Measurements from ENCODE around the gene ARHGAP42. TPM values are rescaled to one million over a fixed set of nuclear protein-coding genes. Genes with fewer than 3 reads are reported as not detected.

Gene ARHGAP42
- total and polyA plus RNA-seq, 9 donors = 4.3 to 11.8 (median 7.0) TPM

DNA sequence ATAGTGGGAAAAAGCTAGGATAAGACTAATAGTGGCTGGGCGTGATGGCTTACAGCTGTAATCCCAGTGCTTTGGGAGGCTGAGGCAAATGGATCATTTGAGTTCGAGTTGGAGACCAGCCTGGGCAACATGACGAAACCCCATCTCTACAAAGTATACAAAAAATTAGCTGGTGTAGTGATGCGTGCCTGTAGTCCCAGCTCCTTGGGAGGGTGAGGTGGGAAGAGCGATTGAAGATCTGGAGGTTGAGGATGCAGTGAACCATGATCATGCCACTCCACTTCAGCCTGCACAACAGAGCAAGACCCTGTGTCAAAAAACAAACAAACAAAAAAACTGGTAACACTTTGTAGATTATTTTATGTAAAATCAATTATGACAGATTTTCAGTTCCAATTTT, 8.8 kb downstream of the ARHGAP42 start:
- no peak overlapping the region for H3K4me3 ChIP-seq
- intact Hi-C loops (cut with DNase I) = no loop called here
- no peaks in the 10 kb centered on the region for H3K36me3 ChIP-seq
- WGBS, 3 donors = 96 to 99% (median 97%) methylated on average over 5 of the region's 5 CpGs
- no peaks in the 10 kb centered on the region for H3K4me1 ChIP-seq (ENCODE audit: insufficient read depth)
- no peak for DNase-seq
- no peaks in the 10 kb centered on the region for H3K27me3 ChIP-seq
- H3K9me3 ChIP-seq = no peaks in the 10 kb centered on the region
- no peak overlapping the region for H3K27ac ChIP-seq
- TF ChIP-seq POLR2A (IDR thresholded peaks at IDR 0.05) (no peak), CTCF (IDR thresholded peaks at IDR 0.05) (no peak)

GRCh38 chr11:100703139-100703538, 16.1 kb downstream of the ARHGAP42 start:
- no peak overlapping the region for H3K27ac ChIP-seq
- intact Hi-C loops (cut with DNase I) = no loop called here
- H3K4me1 ChIP-seq (ENCODE audit: insufficient read depth) = no peaks in the 10 kb centered on the region
- TF ChIP-seq EP300 (IDR thresholded peaks at IDR 0.05) = no peak
- TF ChIP-seq CTCF (IDR thresholded peaks at IDR 0.05) = no peak
- no peak for TF ChIP-seq POLR2A (IDR thresholded peaks at IDR 0.05)
- no peak overlapping the region for H3K4me3 ChIP-seq
- no peaks in the 10 kb centered on the region for H3K9me3 ChIP-seq
- WGBS, 3 donors = 92 to 98% (median 93%) methylated on average over 2 of the region's 2 CpGs
- H3K36me3 ChIP-seq = no peaks in the 10 kb centered on the region
- DNase-seq = no peak
- no peaks in the 10 kb centered on the region for H3K27me3 ChIP-seq

DNA sequence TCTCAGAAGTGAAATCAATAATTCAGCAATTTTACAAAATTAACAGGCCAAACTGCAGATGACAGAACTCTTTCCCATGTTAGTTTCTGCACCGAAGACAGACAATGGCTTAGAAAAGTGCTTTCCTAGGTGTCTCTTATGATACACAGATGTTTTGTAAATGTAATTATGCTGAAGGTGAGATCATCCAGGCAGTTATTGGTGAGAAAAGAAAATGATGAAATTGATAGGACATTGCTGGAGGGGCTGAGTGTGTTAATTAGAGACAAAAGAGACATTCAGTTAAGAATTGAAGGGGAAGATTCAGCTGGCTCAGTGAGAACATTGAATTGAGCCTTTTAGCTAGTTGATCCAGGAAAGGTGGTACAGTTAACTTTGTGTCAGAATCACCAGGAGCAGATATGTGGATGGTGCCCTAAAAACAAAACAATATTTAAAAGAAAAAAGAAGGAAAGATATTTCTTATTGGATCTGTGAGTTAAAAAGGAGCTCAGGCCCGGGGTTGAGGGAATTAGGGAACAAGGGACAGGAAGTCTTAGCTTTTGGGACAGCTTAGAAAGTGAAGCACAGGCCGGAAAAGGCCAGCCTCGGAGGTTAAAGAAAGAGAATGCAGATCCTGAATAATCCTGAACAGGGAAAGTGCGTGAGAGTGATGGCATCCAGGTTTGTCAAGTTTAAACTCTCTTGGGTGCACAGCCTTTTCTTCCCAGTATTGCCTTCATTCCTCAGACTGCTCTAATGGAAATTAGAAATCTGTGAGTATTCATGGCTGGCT, 16.9 kb downstream of the ARHGAP42 start:
- Histone ChIP-seq H3K36me3 (no peaks in the 10 kb centered on the region), H3K27ac (no peak overlapping the region), H3K9me3 (no peaks in the 10 kb centered on the region), H3K4me1 (ENCODE audit: insufficient read depth) (no peaks in the 10 kb centered on the region), H3K4me3 (no peak overlapping the region), H3K27me3 (no peaks in the 10 kb centered on the region)
- DNase-seq = no peak
- intact Hi-C loops (cut with DNase I) = no loop called here
- 85 to 87% (median 86%) methylated on average over 5 of the region's 5 CpGs for whole genome bisulfite sequencing, 3 donors
- no peak for TF ChIP-seq POLR2A (IDR thresholded peaks at IDR 0.05)
- no peak for TF ChIP-seq CTCF (IDR thresholded peaks at IDR 0.05)
- TF ChIP-seq EP300 (IDR thresholded peaks at IDR 0.05) = no peak

GRCh38 chr11:100705447-100705846, 18.4 kb downstream of the ARHGAP42 start:
- DNase-seq = no peak
- no peak overlapping the region for H3K4me3 ChIP-seq
- intact Hi-C loops (cut with DNase I) = no loop called here
- no peaks in the 10 kb centered on the region for H3K4me1 ChIP-seq (ENCODE audit: insufficient read depth)
- no peaks in the 10 kb centered on the region for H3K27me3 ChIP-seq
- H3K9me3 ChIP-seq = no peaks in the 10 kb centered on the region
- no peak for TF ChIP-seq POLR2A (IDR thresholded peaks at IDR 0.05)
- no peak for TF ChIP-seq CTCF (IDR thresholded peaks at IDR 0.05)
- no peak for TF ChIP-seq EP300 (IDR thresholded peaks at IDR 0.05)
- 82 to 94% (median 83%) methylated on average over 2 of the region's 2 CpGs for WGBS, 3 donors
- H3K36me3 ChIP-seq = no peaks in the 10 kb centered on the region
- no peak overlapping the region for H3K27ac ChIP-seq

All from ovary (tissue), 9 donors.